ENCODE data around the gene FREY1.

Gene FREY1

DNA sequence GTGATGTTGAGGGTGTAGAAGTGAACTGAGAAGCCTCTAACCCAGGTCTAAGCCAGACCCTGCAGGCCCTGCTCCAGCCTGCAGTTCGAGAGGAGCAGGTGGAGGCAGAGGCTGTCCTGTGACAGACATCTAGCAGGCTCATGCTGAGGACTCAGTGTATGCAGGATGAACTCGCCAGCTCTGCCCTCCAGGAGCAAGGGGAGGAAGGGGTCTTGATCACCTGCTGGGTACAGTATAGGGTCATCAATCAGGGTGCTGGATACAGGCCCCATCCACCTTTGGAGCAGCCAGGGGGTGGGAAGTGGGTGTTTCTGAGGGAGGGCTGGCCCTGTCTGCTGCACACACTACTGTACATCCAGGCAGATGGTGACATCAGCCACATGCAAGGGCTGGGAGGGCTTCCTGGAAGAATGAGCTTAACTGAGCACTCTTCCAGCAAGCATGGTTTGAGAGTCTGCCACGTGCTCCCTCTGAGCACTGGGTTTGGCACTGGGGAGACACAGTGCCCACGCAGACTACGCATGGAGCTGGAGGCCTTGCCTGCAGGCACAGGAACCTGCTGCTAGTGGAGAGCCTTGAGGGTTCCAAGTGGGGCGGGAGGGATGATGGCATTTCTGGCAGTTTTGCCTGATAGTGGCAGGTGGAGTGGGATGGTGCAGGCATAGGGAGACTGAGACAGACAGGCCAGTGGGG lies 12.4 kb downstream of the FREY1 start:
- no peak for DNase-seq (ENCODE audit: low read depth in 2 of 2)

DNA sequence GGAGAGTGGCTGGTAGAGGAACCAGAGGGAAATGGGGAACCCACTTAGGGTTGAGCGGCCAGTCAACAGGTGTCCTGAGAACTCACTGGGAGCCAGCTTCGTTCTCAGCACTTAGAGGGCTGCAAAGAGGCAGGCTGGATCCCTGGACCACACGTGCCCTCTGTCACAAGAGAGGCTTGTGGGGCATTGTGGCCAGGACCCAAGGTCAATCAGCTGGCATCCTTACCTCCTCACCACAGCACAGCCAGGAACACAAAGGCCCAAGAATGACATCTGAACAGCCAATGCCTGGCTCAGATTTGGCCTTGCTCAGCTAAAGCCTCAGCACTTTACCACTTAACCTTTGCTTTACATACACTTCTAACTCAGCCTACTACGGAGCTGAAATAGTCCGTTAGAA lies 14.2 kb downstream of the FREY1 start:
- no peak for DNase-seq (ENCODE audit: low read depth in 2 of 2)

DNA sequence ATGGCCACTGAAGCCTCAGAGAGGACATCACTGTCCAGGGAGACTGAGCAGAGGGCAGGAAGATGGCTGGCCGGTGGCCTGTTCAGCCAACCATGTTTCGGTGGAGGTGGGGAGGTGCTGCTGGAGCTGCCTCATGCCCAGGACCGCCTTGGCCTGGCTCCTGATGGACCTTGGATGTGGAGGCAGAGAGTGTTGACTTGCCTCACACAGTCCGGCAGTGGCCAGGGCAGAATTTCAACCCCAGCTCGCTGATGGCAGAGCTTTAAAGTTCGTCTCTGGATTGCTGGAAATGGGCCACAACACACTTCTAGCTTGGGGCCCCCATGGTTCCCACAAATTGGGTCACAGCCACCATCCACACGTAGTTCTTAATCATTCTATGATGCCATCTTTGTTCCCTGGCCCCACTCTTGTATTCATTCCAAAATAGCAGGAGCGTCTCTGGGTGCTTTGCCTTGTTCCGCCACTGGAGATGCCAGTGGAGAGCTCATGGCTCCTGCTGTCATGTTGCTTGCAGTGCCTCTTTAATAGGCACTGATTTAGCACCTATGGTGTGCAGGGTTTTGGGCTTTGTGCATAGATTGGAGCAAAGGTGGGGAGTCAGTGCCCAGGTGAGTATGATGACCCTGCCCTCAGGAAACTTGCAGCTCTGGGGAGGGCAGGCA lies 16.1 kb downstream of the FREY1 start:
- no peak for DNase-seq (ENCODE audit: low read depth in 2 of 2)

DNA sequence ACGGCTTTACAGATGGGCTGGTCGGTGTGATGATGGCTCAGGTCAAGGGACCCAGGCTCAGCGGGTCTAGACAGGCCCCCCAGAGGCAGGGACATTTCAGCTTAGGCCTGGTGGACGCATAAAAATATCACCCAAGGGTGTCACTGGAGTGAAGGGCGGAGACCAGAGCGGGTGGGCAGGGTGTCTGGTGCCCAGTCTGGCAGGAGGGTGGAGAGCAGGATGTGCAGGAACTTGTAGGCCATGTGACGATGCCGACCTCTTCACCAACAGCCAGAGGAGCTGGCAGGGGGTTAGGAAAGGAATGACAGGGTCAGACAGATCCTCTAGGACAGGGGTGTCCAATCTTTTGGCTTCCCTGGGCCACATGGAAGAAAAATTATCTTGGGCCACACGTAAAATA lies 17.1 kb downstream of the FREY1 start:
- DNase-seq (ENCODE audit: low read depth in 2 of 2), result no peak

DNA sequence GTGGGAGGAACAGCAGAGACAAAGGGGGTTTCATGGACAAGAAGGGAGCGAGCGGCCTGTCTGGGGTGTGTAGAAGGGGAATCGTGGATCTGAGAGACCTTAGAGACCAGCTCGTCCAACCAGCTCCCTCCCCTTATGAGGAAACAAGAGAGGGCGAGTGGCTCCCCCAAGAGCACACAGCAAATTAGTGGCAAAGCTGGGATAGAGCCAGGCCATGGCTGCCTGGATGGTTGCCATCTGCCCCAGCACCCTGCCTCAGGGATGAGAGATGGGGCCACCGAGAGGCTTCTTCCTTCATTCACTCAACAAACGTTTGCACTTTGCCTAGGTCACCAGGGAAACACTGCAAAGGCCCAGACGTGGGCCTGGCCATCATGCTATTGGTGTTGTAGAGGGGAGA lies 17.5 kb downstream of the FREY1 start:
- DNase-seq (ENCODE audit: low read depth in 2 of 2), result no peak

DNA sequence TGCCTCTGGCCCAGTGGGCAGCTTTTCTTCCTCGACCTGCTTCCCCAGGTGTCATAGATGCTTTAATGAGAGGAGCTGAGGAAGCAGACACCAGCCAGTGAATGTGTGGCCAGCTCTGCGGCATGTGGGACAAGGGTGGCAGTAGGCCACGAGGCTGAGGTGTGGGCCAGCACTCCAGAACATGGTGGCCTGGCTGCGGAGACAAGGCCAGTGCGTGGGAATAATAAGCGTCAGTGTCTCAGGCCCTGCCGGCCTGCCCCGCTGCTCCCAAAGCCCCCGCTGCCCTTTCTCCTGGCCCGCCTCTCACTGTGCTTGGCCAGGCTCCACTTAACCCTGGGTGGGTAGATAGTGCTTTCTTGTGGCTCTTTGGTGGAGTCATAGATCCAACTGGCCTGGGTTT lies 19.5 kb downstream of the FREY1 start:
- DNase-seq (ENCODE audit: low read depth in 2 of 2), result no peak

DNA sequence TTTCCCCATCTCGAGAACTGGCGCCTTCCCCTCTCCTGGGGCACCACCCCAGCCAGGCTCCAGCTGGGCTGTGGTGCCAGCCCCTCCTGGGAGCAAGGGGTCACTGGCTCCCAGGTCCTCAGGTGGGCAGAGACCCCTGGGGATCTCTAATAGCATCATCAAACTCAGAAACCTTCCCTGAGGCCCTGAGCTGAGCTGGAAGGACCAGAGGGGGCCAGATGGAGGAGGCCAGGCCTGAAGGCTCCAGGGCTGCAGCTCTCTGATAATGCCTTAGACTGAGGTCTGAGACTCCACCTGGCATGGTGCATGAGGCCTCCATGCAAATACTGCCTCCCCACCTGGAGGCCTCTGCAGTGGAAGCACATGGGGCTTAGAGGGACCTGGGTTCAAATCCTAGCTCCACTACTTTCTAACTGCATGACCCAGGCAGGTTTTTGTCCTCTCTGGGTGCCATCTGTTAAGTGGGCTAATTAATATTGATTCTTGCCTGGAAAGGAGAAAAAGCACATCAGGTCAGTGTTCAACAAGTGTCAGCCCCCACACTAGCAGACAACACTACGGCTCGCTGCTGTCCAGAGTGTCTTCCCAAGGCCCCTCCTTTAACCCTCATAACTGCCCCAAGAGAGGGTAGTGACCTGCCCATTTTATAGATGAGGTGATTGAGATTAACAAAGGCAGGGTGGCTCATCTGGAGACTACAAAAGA lies 20.1 kb downstream of the FREY1 start:
- DNase-seq (ENCODE audit: low read depth in 2 of 2), result no peak

DNA sequence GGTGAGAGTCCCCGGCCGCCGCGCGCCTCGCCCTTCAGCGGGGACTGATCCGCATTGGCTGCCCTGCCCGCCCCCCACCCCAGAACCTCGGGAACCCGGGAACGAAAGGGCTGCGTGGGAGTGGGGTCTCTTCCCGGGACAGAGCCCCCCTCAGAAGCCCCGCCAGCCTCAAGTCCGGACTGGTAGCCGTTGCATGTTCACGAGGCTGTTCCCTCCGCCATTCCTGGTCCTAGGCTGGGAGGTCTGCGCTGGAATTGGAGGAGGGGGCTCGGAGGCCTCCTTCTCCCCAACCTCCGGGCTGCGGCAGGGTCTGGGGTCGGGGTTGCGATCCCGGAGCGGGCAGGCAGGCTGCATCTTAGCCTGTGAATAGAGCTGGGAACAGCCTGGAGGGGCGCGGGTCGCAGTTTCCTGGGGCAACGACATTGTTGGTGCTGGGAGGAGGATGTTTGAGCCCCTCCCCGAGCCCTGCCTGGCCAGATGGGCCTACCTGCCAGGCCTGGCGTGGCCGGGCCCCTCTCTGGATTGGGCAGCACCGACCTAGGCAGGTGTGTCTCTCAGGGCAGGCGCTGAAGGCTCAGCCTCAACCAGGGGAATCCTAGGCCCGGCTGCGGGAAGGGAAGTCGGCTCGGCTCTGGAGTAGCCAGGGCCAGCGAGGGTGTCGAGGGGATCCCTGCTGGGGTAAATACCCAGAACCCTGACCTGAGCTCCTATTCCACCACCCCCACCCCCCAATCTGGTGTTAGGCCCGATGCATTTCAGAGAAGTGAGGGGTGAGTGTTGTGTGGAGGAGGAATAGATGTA lies 20.9 kb downstream of the FREY1 start:
- no peak for DNase-seq (ENCODE audit: low read depth in 2 of 2)

DNA sequence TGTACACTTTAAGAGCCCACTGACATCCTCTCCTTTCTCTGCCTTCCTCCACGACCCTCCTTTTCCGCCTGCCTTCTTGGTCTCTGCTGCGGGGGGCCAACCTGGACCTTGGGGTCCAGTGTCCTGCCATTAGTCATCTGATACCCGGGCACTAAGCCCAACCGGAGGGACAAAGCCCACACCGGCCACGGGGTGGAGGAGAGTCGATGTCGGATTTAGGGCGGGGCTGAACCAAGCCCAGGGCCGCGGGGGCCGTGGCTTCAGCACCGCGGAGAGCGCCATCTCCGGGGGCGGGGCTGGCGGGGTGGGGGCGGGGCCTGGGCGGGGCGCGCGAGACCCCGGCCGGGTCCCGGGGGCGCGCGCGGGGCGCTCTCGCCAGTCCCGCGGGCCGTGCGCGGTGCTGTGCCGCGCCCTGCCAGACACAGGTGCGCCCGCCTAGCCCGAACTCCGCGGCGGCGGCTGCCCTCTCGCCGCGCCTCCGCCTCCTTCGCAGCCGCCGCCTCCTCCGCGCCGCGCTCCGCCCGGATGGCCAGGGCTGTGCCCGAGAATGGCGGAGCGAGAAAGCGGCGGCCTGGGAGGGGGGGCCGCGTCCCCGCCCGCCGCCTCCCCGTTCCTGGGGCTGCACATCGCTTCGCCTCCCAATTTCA lies 21.7 kb downstream of the FREY1 start, which contains the start of gene MAPK8IP1:
Gene MAPK8IP1 (plus strand): TSS at position 378 of the 647 bp plus-strand sequence. CDS start 170 bp downstream, at position 548.
- peak; percentile 21 to 51 for DNase-seq (ENCODE audit: low read depth in 2 of 2)

DNA sequence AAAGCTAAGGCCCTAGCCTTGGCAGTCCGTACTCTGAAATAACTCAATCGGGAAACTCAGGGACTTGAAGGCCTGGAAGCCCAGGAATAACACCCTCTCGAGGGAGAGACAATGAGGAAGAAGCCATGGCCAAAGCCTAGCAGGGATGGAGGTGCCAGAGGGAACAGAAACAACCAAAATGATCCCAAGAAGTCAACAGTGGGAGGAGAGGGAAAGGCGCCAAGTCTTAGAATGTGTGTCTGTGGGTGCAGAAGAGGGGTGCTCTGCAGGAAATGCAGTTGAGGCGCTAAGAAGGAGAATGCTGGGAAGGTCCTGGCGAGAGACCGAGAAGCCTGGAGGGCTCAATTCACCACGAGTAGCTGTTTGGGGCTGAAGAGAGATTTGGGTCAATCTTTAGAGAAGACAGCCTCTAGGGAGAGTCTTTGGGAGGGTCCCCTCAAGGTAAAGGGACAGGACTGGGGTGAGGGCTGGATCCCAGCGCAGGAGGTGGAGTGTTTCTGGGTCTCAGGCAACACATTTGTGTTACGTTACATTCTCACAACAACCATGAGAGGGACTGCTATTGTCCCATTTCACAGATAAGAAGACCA lies 22.4 kb downstream of the FREY1 start:
- no peak for DNase-seq (ENCODE audit: low read depth in 2 of 2)

DNA sequence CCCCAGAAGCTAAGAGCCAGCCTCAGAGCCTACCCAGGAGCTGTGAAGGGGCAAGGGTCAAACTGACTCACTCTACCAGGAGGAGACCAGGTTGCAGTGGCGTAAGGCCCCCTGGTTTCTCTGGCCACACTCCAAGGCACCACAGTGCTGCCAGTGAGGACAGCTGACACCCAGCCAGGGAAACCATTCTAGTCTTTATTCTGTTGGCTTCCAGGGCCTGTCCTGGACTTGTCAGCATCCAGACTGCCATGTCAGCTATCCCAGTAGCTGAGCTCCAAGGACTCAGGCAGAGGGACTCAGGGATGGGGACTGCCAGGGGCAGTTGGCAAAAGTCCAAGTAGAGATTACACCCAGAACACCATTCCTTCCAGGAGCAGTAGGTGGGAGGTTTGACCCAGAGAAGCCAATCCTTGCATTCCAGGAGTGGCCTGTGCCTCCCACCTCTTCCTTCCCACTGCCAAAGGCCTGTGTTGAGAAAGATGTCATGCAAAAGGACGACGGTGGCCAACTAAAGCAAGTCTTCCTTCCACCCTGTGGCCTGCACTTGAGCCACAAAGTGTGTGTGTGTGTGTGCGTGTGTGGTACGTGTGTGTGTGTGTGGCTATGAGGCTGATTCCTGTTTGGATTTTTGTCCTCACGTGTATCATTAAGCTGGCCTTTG lies 25.2 kb downstream of the FREY1 start:
- no peak for DNase-seq (ENCODE audit: low read depth in 2 of 2)

DNA sequence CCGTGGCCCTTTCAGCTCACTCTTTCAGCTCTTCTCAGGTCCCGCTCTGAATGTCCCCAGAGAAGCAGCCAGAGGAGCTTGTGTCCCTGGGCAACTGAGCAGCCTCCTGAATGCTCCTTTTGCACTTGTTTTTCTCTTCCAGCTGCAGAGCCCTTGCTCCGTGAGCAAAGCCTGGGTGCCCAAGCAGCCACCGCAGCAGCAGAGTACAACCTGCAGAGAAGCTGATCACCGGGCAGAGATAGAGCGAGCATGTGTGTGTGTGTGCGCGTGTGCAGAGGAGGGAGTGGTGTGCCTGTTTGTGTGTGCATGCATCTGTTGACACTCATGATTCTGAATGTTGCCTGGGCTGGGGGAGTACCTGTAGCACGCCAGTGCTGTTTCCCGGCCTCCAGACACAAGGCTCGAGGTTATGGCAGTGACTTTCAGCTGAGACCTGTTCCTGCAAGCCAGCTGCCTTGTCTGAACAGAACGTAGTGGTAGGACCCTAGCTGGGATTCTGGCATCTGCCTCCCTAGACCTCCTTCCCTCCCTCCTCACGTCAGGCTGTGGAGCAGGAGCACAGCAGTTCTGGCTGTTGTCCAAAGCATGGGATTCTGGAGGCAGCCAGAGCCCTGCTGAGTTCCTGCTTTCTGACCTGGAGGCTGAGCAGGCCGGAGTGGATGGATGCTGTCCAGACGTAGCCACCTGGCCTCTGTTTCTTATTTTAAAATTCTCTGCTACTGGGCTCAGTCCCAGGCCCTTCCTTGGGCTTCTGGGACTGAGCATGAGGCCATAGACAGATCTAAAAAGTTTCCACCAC lies 26.1 kb downstream of the FREY1 start:
- DNase-seq (ENCODE audit: low read depth in 2 of 2), result no peak

DNA sequence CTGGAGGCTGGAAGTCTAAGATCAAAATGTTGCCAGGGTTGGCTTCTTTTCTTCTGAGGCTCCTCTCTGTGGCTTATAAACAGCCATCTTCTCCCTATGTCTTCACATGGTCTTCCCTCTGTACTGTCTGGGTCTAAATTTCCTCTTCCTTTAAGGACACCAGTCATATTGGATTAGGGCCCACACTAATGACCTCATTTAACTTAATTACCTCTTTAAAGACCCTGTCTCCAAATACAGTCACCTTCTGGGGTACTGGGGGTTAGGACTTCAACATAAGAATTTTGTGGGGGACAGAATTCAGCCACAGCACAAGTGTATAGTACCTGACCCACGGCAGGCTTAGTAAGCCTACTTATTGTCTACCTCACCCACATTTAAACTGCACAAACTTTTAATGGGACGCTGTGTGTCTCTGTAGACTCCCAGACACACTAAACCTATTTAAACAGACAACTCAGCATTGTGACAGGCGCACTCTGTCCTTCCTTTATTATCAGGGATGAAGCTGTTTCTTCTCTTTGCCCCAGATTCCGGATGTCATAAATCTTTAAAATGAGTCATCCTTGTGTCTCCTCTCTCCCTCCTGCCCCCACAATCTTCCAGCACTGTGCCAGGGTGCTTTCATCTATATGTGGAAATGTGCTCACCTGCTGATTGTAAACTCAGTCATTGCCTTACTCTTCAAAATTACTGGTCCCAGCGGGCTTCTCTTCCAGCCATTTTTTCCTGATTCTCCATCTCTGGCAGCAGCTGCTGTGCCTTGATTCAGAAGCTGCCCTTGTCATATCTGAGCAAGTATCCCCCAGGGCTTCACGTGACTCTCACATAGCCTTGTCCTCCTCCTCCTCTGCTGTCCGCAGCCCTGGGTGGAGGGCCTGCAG lies 27.0 kb downstream of the FREY1 start:
- no peak for DNase-seq (ENCODE audit: low read depth in 2 of 2)

DNA sequence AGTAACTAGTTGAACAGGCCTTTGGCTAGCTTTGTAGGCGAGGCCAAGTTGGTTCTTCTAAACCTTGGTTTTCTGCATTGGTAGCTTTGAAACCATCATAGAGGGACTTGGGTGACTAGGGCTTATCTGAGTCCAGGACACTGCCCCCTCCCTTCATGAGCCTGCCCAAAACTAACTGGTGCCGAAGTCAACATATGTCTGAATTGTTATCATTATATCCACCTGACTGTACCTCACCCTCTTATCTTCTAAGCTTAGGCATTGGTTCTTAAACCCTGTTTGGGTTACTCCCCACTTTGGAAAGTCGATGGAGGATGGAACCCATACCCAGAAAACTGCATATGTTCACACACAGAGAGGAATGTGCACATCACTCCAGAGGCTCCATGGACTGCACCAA lies 29.2 kb downstream of the FREY1 start:
- DNase-seq (ENCODE audit: low read depth in 2 of 2), result no peak

DNA sequence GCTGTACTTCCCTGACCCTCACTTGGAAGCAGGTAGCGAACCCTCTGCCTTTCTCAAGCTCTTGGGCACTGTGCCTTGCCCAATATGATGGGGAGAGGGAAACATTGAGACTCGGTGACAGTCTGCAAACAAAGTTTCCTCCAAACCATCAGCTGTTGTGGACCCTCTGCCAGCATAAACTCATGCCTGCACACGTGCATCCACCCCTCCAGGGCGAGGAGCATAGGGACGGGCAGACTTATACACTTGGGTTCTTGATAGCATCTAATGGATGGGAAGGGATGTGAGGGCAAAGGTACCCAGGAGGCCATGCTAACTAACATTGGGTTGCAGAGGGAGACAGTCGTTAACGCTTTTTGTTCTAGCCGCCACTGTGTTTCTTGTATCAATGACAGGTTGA lies 29.9 kb downstream of the FREY1 start:
- DNase-seq (ENCODE audit: low read depth in 2 of 2), result no peak

DNA sequence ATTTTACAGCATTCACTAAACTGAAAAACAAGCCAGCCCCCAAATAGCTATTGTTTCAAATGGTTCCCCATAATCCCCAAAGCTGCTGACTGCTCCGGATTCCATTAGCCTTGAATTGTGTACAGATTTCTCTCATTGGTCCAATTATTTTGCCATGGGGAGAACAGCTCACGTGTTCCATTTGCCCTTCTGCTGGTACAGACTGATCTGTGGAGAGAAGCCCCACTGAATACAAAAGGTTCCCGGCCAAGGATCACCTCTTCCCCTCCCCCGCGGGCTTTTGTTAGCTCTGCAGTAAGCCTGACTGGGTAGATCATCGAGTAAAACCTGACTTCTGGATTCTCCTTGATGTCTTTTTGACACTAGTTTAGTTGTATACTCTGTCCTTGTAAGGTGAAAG lies 30.7 kb downstream of the FREY1 start:
- no peak for DNase-seq (ENCODE audit: low read depth in 2 of 2)

DNA sequence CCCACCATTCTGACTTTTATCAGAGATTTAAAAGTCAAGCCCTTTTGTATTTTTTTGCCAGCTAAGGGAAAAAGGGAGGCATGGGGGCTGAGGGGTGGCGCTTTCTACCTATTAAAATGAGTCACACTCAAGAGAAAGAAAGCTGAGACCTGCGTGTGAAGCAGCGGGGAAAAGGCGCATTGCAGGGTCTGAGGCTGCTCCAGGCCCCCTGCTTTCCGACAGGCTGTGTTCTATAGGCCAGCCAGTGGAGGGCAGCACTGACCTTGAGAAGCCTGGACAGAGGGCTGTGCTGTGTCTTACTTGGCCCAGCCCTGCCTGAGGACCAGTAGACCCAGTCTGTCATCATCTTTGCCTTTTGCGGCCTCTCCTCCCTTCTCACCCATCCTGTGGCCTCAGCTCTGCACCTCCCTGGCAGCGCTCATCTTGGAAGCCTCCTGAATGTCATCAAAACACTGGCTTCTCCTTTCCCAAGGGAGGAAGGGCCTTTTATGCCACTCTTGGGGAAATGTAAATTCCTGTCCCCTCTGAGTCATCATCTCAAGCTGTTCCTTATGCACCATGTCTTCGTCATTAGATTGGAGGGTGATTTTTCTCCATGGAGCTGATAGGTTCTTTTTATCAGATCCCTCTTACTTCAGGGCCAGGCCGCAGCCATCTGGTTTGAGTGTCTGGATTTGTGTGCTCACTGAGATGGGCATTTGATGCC lies 34.3 kb downstream of the FREY1 start:
- DNase-seq (ENCODE audit: low read depth in 2 of 2), result peak in 1 of 2 donors; percentile 8

DNA sequence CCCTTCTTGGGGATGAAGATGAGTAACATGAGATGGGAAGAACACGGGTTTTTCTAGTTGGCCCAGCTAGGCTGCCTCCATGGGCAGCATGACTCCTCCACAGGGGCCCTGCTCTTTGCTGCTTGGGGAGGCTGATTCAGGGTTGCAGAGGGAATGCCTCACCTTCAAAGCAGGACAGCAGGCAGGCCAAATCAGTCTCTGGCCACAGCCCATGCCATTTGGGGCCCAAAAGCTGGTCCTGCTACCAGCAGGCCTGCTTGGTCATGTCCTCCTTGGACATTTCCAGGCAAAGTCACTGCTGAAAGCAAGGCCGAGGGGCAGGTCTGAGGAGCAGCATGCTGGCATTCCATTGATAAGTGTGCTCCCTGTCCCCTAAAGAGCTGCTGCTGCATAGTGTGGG lies 35.4 kb downstream of the FREY1 start:
- DNase-seq (ENCODE audit: low read depth in 2 of 2), result no peak

Measured in stimulated activated CD8-positive, alpha-beta memory T cell treated with anti-CD3 and anti-CD28 coated beads, Interleukin-2, amount 100 ng/mL, for 48 hours (primary cell).